Measurements from ENCODE around the gene FLOT2. TPM values are rescaled to one million over a fixed set of nuclear protein-coding genes. Genes with fewer than 3 reads are reported as not detected.

FLOT2 gene
- total RNA-seq, 4 donors from 2014 or later = 38.7 to 117 (median 45.6) TPM

GRCh38 chr17:28888832-28889231, 8.7 kb downstream of the FLOT2 start:
- DNase-seq (ENCODE audit: low spot score in 2 of 2) = no peak
- TF ChIP-seq POLR2A (IDR thresholded peaks at IDR 0.05) = no peak
- TF ChIP-seq CTCF (IDR thresholded peaks at IDR 0.05) = no peak
- WGBS, 2 donors = 78 to 96% methylated on average over 7 of the region's 7 CpGs
- intact Hi-C loops (cut with DNase I; ENCODE audit: low total_unique reads) = no loop called here
- no peak overlapping the region for H3K4me3 ChIP-seq (ENCODE audit: low read depth, poor library complexity, severe bottlenecking)

GRCh38 chr17:28887871-28888471, 9.6 kb downstream of the FLOT2 start:
- DNase-seq (ENCODE audit: low spot score in 2 of 2) = no peak
- intact Hi-C loops (cut with DNase I; ENCODE audit: low total_unique reads) = no loop called here
- TF ChIP-seq POLR2A (IDR thresholded peaks at IDR 0.05) (no peak), CTCF (IDR thresholded peaks at IDR 0.05) (no peak)
- WGBS, 2 donors = 81 to 87% methylated on average over 12 of the region's 12 CpGs
- no peak overlapping the region for H3K4me3 ChIP-seq (ENCODE audit: low read depth, poor library complexity, severe bottlenecking)

- intact Hi-C loops (cut with DNase I; ENCODE audit: low total_unique reads) = no loop called here
- 82 to 88% methylated on average over 10 of the region's 10 CpGs for WGBS, 2 donors
- TF ChIP-seq CTCF (IDR thresholded peaks at IDR 0.05) (no peak), POLR2A (IDR thresholded peaks at IDR 0.05) (no peak)
- DNase-seq (ENCODE audit: low spot score in 2 of 2) = no peak
- no peak overlapping the region for H3K4me3 ChIP-seq (ENCODE audit: low read depth, poor library complexity, severe bottlenecking)
These were observed 11.6 kb downstream of the FLOT2 start for GRCh38 chr17:28885951-28886350.

- intact Hi-C loops (cut with DNase I; ENCODE audit: low total_unique reads) = no loop called here
- TF ChIP-seq POLR2A (IDR thresholded peaks at IDR 0.05) = no peak
- TF ChIP-seq CTCF (IDR thresholded peaks at IDR 0.05) = no peak
- no peak for DNase-seq (ENCODE audit: low spot score in 2 of 2)
- H3K4me3 ChIP-seq (ENCODE audit: low read depth, poor library complexity, severe bottlenecking) = no peak overlapping the region
- 91 to 97% methylated on average over 4 of the region's 4 CpGs for whole genome bisulfite sequencing, 2 donors
These were observed 12.2 kb downstream of the FLOT2 start for GRCh38 chr17:28885363-28885762.

GRCh38 chr17:28883967-28884702, 13.4 kb downstream of the FLOT2 start:
- intact Hi-C loops (cut with DNase I; ENCODE audit: low total_unique reads) = no loop called here
- no peak overlapping the region for H3K4me3 ChIP-seq (ENCODE audit: low read depth, poor library complexity, severe bottlenecking)
- WGBS, 2 donors = 85 to 87% methylated on average over 22 to 26 of the region's 27 CpGs
- TF ChIP-seq POLR2A (IDR thresholded peaks at IDR 0.05) (no peak), CTCF (IDR thresholded peaks at IDR 0.05) (no peak)
- no peak for DNase-seq (ENCODE audit: low spot score in 2 of 2)

Measured in lower leg skin (tissue), 4 donors.